ENCODE measurements around the gene DNER.
"Not testable (repeated sequence)": the region's sequence is repeated elsewhere in the genome, so short reads cannot be mapped to it uniquely, and the experiment has no call there.

DNER gene

DNA sequence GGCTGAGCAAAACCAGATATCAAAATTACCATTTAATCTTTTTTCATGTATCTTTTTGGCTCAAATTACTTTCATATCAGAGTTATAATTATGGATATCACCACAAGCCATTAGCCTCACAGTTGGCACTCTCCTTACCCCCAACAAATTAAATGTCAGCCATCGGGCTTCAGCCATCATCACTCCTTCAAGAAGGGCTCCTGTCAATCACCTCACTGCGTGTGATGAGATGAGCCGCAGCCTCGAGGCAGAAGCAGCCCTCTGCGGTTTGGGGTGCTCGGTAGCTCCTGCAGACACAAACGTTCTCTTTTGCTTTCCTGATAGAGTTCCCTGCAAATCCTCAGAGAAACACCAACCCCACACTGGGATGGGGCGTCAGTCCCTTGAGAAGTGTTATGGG, 94.1 kb downstream of the DNER start:
- no peak for DNase-seq

DNA sequence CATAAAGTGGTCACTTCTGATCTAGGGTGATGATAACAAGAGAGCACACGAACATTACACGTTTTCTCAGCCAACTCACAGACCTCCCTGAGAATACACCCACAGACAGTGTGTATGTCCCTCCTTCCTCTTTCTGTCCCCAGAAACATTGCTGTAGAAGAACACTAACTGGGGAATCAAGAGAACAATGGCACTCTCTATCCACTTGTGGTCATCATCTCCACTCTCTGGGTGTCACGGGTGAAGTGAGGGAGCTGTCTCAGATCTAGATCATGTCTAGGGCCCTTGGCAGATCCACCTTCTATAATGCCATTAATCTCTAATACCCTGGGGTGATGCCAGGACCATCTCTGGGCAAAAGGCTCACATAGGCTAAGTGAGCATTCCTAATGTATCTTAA, 97.9 kb downstream of the DNER start:
- no peak for DNase-seq

DNA sequence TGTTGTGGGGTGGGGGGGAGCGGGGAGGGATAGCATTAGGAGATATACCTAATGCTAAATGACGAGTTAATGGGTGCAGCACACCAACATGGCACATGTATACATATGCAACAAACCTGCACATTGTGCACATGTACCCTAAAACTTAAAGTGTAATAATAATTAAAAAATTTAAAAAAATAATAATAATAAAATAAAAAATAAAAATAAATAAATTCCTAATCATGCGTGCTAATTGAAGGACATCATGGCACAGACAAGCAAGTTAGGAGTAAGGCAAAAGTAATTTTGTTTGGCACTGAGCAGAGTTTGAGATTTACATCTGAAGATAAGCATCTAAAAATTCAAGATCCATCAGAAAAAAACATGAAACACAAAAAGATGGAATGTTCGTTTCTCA, 100.3 kb downstream of the DNER start:
- DNase-seq: not testable (repeated sequence)

DNA sequence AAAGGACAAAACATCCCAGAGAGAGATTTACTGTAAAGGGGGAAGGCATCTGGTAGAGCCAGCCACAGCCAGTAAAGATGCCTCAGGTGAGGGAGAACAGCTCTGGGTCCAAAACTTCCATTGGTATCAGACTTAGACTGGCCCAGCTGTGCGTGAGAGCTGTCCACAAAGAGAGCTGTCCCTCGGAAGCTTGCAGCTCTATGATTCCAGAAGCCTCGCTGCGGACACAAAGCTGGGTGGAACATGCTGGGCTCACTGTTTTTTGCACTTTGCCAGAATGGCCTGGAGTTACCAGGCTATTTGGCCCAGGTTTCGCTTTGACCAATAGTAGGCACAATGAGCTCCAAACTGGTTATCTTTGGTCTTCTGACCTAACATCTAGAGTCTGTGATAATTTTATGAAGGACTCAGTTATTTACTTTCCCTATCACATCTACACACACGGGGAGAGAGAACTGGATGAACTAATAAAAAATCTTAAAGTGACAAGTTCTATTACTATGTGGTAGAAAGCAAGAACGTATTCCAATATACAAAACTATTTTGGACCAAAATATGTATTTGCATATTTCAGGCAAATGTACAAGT, 101.9 kb downstream of the DNER start:
- DNase-seq: no peak

DNA sequence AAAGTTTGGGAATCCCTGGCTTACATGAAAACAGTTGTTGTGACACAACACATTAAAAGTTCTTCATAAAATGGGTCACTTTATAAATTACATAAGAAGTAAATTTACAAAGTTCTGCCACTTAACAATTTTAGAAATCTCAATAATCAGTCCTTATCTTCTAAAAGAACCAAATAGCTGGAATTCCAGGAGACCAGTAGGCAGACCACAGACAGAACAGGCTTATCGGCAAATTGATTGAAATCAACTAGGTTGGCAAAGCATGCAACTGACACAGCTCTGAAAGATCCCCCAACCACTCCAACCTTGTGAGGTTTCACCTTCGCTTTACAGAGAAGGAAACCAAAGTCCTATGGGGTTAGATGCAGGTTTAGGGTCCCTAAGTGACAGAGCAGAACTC, 103.0 kb downstream of the DNER start:
- no peak for DNase-seq

DNA sequence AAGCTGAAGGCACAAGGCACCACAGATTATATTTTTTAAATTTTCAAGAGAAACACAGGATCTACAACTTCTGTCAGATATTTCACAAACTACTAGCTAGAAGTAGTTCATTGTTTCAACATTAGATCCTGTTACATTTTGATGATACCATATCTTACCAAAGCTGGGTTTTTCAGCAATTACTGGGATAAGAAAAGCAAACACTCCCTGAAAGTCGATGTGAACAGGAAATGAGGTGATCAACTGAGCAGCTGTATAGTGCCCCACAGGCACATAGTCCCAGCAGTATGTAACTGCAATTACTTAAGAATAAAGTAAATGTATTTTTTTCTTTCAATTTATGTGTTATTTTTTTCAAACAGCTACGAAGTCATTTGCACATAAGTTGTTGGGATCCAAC, 103.5 kb downstream of the DNER start:
- no peak for DNase-seq

- DNase-seq: no peak
Measured at GRCh38 chr2:229610333-229610732, 104.0 kb downstream of the DNER start.

DNA sequence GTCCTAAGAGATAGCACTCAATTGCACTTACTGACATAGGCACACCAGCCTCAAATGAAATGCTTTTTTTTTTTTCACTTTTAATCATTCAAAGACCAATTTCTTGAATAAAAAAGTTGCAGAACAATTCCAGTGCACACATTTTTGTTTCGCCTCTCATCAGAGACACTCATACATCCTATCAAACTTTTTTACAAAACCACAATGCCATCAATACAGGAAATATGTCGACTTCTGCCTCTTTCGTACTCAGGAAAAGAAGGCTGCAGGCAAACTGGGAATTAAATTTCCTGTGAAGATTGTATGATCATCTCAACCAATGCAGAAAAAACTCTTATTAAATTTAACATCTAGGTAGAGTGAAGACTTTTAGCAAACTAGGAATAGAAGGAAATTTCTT, 112.4 kb downstream of the DNER start:
- DNase-seq: no peak

DNA sequence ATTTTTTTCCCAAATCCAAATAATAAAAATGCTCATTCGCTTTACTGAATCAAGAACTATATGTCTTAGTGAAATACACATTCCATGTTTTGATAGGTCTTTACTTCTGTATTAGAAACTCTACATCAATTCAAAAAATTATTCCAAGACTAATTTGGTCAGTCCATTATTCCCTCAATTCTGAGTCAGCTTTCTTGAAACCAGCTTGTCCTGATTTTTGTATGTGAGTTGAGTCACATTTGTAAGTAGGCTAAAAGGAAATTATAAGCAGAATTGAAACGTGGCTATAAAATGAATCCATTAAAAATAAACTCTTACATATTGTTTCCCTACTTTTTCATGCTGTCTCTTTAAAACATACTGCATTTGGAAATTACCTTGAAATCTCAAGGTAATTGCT, 113.0 kb downstream of the DNER start:
- DNase-seq: no peak

DNA sequence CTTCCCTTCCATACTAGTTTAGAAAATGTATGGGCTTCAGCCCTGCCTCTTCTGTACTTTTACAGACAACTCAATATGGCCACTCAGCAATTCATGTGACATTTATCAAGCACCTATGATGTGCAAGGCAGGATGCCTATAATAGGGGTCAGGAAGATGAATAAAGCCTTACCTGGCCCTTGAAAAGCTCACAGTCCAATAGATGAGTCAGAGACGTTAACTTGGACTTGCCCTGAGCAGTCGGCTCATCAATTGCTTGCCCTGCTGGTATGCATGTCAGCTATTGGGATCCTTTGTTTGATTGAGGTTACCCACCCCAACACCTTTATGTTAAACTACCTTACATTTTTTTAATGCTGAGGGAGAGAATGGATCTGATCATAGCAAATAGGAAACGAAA, 116.1 kb downstream of the DNER start:
- no peak for DNase-seq

DNA sequence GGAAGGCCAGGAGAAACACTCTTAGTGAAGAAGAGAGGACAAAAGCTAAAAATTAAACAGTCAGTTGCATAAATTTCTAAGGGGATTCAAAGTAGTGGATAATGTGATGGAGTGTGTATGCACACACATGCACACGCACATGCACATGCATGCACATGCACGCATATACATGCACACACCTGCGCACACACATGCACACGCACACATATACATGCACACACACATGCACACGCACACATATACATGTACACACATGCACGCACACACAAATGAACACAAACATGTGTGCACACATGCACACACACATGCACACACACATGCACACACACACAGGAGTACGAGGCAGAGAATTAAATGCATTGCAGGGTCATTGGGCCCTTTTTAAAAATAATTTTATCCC, 117.6 kb downstream of the DNER start:
- no peak for DNase-seq

GRCh38 chr2:229591611-229592010, 122.7 kb downstream of the DNER start:
- DNase-seq: peak; percentile 9

DNA sequence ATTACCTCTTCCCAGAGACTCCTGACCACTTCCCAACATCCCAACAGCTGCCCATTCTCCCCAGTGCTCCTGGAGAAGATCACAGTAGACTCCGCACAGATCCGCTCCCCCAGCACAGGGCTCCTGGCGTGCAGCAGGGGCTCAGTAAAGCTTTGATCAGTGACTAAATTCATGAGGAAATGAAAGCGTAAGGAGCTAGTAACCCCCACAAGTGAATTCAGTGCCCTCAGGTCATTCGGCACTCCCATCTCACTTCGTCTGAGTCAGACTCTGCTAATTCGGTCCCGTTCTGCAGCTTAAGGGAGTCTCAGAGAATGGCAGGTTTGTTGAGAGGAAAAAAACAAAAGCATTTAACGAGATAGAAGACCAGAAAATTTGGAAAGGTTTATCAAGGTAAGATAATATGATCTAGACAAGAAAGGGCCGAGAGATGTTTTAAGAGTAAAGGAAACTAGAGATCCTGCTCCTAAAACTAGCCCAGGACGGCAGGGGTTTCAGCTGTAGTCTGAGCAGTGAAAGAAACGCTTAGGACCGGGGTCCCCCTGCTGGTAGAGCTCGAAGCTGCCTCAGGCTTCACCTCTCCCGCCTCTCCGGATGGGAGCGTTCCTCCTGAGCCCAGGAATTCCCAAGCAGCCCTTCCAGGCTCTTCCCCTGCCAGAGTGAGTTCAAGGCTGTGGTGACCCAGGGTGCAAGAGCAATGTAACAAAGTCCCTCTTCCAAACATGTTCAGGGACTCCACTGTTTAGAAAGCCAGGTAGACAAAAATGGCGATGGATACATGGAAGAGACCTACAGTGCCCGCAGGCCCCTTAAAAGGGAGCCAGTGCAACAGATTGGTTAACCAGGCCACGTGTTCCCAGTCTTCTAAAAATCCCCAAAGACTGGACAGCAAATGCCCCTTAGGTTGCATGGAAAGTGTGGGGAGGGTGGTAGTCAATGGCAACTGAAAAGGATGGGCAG, 127.3 kb downstream of the DNER start:
- peak; percentile 36 for DNase-seq

- no peak for DNase-seq
Measured at GRCh38 chr2:229586012-229586411, 128.3 kb downstream of the DNER start.

DNA sequence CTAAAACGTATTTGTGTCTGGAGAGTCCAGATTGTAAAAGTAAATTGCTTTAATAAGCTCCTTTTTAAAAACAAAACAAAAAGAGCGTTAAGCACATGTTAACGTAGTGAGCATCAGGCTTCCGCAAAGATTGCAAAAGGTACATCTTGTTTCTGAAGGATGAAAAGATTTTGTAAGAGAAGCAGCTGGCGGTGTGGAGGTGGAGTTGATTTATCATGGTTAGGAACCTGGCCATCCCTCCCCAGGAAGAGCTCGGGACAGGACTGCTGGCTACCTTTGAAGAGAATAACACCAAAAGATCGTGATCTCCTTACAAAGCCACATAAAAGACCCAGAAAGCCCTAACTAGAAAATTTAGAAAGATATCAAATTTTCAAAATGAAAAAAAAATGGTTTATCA, 132.2 kb downstream of the DNER start:
- no peak for DNase-seq

- DNase-seq: no peak
Measured at GRCh38 chr2:229578052-229578846, 136.1 kb downstream of the DNER start.

- DNase-seq: no peak
Measured at GRCh38 chr2:229575569-229576315, 138.6 kb downstream of the DNER start.

DNA sequence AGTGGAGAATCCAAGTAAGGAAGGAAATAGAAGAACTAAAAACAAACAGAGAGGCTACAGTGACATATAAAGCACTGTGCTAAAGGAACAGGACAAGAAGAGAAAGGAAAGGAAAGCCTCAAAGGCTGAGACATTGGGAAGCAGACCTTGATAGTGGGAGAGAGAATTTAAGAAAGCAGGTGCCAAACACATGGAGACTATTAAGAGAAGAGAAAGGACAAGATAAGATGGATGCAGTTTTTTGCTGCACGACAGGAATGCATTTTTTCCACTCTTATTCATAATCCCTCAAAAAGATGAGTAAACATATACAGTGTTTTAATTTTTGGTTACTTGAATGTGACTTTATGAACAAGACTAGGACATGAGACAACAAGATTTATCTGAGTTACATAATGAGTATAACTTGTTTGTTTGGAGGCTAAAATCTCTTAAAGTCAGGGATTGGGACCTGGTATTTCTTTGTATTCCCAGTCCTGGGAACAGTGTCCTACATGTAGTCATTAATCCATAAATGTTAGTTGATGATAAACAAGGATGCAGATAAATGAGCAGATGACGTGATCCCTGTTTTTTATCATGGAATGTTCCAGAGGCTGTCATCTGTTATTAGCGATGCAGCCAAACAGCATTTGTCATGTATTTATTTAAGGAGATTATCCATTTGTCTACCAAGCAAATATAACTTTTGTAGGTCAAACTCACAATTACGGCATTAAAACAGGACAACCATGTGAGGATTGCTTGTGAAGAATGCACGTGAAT, 141.7 kb downstream of the DNER start:
- no peak for DNase-seq

GRCh38 chr2:229571243-229571642, 143.1 kb downstream of the DNER start:
- no peak for DNase-seq

DNA sequence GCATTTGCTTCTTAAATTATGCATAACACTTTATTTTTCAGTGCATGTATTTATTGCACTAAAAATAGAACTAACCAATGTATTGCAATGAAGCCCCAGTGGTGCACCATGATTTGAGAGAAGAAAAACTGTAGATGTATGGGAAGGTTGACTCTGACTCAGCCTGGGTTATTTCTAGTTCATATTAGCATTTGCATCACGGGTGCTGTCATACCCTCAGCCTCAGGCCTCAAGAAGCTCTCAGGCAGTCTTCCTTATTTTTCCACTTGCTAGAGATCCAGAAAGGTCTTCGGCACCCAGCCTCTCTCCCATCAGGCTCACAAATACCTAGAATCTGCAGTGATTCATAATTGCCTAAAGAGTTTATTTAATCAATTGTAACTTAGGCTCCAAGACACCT, 148.0 kb downstream of the DNER start:
- no peak for DNase-seq

DNA sequence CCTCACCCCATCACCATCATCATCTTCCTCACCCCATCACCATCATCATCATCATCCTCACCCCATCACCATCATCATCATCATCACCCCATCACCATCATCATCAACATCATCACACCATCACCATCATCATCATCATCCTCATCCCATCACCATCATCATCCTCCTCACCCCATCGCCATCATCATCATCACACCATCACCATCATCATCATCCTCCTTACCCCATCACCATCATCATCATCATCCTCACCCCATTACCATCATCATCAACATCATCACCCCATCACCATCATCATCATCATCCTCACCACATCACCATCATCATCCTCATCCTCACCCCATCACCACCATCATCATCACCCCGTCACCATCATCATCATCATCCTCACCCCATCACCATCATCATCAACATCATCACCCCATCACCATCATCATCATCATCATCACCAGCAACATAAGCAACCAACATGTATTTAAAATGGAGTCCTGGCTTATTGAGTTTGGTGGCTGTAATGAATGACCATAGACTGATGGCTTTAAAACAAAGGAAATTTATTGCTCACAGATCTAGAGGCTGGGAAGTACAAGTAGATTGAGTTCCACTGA, 150.0 kb downstream of the DNER start:
- DNase-seq: no peak

- DNase-seq: no peak
Measured at GRCh38 chr2:229563388-229563787, 151.0 kb downstream of the DNER start.

Data from NCI-H2227 treated with DMSO at 0.1 percent for 48 hours (cell line).